HG02678 (cell line): ENCODE data around the gene CUEDC1.

Experiments used
- ATAC-seq: cut with Tn5 transposase; IDR thresholded peaks from one replicate; pipeline ENCODE4 v1.9.1; 2021; ENCODE audit warnings: mild to moderate bottlenecking, moderate library complexity; ENCODE audit not compliant: unreplicated experiment

Gene CUEDC1

GRCh38 chr17:57918017-57918895 lies 37.0 kb downstream of the CUEDC1 start:
- ATAC-seq, result no peak

GRCh38 chr17:57916925-57917858 lies 38.0 kb downstream of the CUEDC1 start:
- ATAC-seq, result no peak

GRCh38 chr17:57915985-57916757 lies 39.0 kb downstream of the CUEDC1 start:
- ATAC-seq, result no peak

GRCh38 chr17:57915544-57915943 lies 39.7 kb downstream of the CUEDC1 start:
- ATAC-seq, result no peak

GRCh38 chr17:57914273-57915142 lies 40.7 kb downstream of the CUEDC1 start:
- no peak for ATAC-seq

- ATAC-seq, result no peak
These were observed 41.5 kb downstream of the CUEDC1 start for GRCh38 chr17:57913575-57914272.

- ATAC-seq, result no peak
These were observed 43.2 kb downstream of the CUEDC1 start for GRCh38 chr17:57911834-57912673.

- no peak for ATAC-seq
These were observed 44.5 kb downstream of the CUEDC1 start for GRCh38 chr17:57910462-57911420.

GRCh38 chr17:57909551-57909950 lies 45.7 kb downstream of the CUEDC1 start:
- ATAC-seq, result no peak

GRCh38 chr17:57908278-57908677 lies 46.9 kb downstream of the CUEDC1 start:
- ATAC-seq, result no peak

- no peak for ATAC-seq
These were observed 48.3 kb downstream of the CUEDC1 start for GRCh38 chr17:57906910-57907309.

- no peak for ATAC-seq
These were observed 49.2 kb downstream of the CUEDC1 start for GRCh38 chr17:57905875-57906455.

- no peak for ATAC-seq
These were observed 51.3 kb downstream of the CUEDC1 start for GRCh38 chr17:57903961-57904360.

GRCh38 chr17:57902800-57903759 lies 52.1 kb downstream of the CUEDC1 start:
- peak; percentile 71 for ATAC-seq

- ATAC-seq, result peak; percentile 61
These were observed 53.0 kb downstream of the CUEDC1 start for GRCh38 chr17:57902117-57902799.
